ENCODE measurements around the gene KLRC3.

KLRC3 gene

DNA sequence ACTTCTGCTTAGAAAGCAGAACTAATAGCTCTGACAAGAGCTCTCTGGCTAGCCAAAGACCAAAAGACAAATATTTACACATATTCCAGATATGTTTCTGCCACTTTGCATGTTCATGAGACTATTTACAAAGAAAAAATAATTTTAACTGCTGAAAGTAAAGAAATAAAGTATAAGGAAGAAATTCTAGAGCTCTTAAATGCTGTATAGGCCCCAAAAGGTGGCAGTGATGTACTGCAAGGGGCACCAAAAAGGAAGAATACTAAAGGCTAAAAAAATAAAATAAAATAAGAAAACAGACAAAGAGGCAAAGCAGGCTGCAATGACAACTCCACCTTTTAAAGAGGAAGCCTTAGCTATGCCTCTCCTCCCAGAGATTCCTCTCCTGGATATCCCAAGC, 53.5 kb downstream of the KLRC3 start:
- POLR2A ChIA-PET = interaction anchor here (1.1 to 1.3 kb wide), 2 partner anchors 45 to 351 kb away, joined by 3 read pairs; no protein-coding TSS in a partner anchor
- CTCF ChIA-PET = interaction anchor here (0.6 to 2.4 kb wide), 7 partner anchors 14 to 407 kb away, joined by 3 to 12 read pairs (median 4); no protein-coding TSS in a partner anchor
- no peak for TF ChIP-seq FOXM1 (IDR thresholded peaks at IDR 0.05; ENCODE audit: borderline replicate concordance)
- no peak for TF ChIP-seq LEF1 (IDR thresholded peaks at IDR 0.05; ENCODE audit: borderline replicate concordance)
- TF ChIP-seq SUZ12 (IDR thresholded peaks at IDR 0.05) = no peak
- TF ChIP-seq FOXK2 (IDR thresholded peaks at IDR 0.05) = no peak
- TF ChIP-seq CTBP1 (IDR thresholded peaks at IDR 0.05; ENCODE audit: borderline replicate concordance) = no peak
- TF ChIP-seq BHLHE40 (IDR thresholded peaks at IDR 0.05; ENCODE audit: borderline replicate concordance) = no peak
- TF ChIP-seq ARNT (IDR thresholded peaks at IDR 0.05) = no peak
- no peak for TF ChIP-seq ELF4 (IDR thresholded peaks at IDR 0.05)
- no peak for TF ChIP-seq ZNF384 (IDR thresholded peaks at IDR 0.05)
- no peak for TF ChIP-seq NFRKB (IDR thresholded peaks at IDR 0.05)
- TF ChIP-seq TARDBP (IDR thresholded peaks at IDR 0.05) = no peak
- no peak for TF ChIP-seq SP1 (IDR thresholded peaks at IDR 0.05)
- no peak for TF ChIP-seq HDGF (IDR thresholded peaks at IDR 0.05; ENCODE audit: borderline replicate concordance)
- no peak for TF ChIP-seq FOXA1 (IDR thresholded peaks at IDR 0.05)
- DNase-seq (ENCODE audit: extremely low spot score) = no peak

DNA sequence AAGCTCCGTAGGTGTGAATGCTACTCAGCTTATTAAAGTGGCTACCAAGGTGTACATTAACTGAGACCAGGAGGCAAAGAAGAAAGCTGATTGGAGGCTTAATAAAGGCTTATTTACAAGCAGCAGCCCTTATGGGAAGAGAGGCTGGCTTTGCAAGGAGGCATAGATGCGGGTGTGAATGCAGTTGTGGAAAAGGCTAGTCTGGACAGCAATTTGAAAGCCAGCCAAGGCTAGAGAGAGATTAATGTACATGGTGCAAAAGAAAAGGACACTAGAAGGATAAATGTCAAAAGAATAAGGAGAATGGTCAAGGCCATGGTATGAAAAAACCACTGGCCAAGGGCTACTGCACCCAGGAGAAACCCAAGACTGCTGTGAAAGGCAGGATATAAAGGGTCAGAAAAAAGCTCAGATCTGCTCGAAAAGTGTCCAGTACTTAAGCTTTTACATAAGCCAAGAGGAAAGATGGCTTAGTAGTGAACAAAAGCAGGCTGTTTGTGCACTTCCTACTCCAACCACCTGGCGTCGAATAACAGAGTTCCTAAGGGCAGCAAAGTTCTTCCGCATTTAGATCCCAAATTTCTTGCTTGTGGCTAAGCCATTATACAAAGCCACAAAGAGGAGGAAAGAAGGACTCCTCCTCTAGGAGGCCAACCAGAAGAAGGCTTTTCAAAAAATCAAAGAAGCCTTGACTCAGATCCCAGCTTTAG, 54.5 kb downstream of the KLRC3 start:
- ChIA-PET CTCF (interaction anchor here (0.6 to 2.4 kb wide), 13 partner anchors 15 to 819 kb away, joined by 3 to 12 read pairs (median 3); no protein-coding TSS in a partner anchor), POLR2A (interaction anchor here (1.3 to 2.8 kb wide), 6 partner anchors 20 to 352 kb away, joined by 3 to 15 read pairs (median 8); partner anchors contain the start of gene GABARAPL1)
- TF ChIP-seq L3MBTL2 (conservative IDR thresholded peaks at IDR 0.05) (no peak), BHLHE40 (IDR thresholded peaks at IDR 0.05; ENCODE audit: borderline replicate concordance) (no peak), FOXA1 (IDR thresholded peaks at IDR 0.05) (no peak), HDGF (IDR thresholded peaks at IDR 0.05; ENCODE audit: borderline replicate concordance) (no peak), CTBP1 (IDR thresholded peaks at IDR 0.05; ENCODE audit: borderline replicate concordance) (no peak), ELF4 (IDR thresholded peaks at IDR 0.05) (no peak), LEF1 (IDR thresholded peaks at IDR 0.05; ENCODE audit: borderline replicate concordance) (no peak), TARDBP (IDR thresholded peaks at IDR 0.05) (no peak), FOXK2 (IDR thresholded peaks at IDR 0.05) (no peak)
- TF ChIP-seq, protein P1, sequence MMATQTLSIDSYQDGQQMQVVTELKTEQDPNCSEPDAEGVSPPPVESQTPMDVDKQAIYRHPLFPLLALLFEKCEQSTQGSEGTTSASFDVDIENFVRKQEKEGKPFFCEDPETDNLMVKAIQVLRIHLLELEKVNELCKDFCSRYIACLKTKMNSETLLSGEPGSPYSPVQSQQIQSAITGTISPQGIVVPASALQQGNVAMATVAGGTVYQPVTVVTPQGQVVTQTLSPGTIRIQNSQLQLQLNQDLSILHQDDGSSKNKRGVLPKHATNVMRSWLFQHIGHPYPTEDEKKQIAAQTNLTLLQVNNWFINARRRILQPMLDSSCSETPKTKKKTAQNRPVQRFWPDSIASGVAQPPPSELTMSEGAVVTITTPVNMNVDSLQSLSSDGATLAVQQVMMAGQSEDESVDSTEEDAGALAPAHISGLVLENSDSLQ (IDR thresholded peaks at IDR 0.05) = no peak
- DNase-seq (ENCODE audit: extremely low spot score) = peak; percentile 30

DNA sequence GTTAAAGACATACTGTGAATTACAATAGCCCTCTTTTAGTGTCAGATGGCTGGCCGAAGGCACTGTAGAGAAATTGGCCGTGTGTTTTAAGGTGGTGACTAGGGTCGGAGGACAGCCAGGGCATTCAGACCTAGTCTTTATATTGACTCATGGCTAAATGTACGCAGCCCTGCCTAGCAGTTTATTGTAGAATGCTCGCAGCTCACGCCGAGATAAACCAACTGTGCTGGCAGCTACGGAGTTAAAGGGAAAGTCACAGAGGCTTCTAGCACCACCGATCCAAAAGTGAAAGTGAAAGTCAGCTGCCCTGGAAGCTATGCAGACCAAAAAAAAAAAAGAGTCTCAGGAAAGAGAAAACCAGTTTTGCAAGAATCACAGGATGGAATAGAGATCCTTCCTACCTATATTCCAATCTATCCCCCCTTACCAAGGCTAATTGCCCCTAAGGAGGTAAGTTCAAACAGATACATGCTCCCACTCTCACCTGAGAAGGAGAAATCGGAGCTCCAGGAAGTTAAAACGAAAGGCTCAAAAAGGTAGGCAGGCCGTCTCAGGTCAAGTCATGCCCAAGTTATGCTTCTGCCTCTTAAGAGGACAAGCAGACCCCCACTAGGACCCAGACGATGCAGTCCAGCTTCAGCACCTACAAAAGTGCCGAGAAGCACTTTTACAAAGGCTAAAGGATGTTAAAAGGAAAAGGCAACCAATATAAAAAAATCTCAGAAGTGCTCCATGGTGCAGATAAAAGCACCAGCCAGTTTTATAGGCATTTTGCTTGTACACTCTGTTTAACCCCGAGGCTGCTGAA, 55.4 kb downstream of the KLRC3 start:
- POLR2A ChIA-PET = interaction anchor here (1.1 to 2.8 kb wide), 9 partner anchors 21 to 248 kb away, joined by 3 to 15 read pairs (median 6); partner anchors contain the start of genes GABARAPL1 and MAGOHB
- DNase-seq (ENCODE audit: extremely low spot score) = peak; percentile 45
- CTCF ChIA-PET = interaction anchor here (0.5 to 2.4 kb wide), 8 partner anchors 30 to 615 kb away, joined by 3 to 12 read pairs (median 3); no protein-coding TSS in a partner anchor
- TF ChIP-seq L3MBTL2 (conservative IDR thresholded peaks at IDR 0.05) = no peak
- no peak; the same call in 1 of the 2 replicates for TF ChIP-seq ELF4 (IDR thresholded peaks at IDR 0.05)
- peak; percentile 91 for TF ChIP-seq ZNF384 (IDR thresholded peaks at IDR 0.05)
- TF ChIP-seq, protein P1 (IDR thresholded peaks at IDR 0.05) = no peak
- TF ChIP-seq CTBP1 (IDR thresholded peaks at IDR 0.05; ENCODE audit: borderline replicate concordance) = no peak

DNA sequence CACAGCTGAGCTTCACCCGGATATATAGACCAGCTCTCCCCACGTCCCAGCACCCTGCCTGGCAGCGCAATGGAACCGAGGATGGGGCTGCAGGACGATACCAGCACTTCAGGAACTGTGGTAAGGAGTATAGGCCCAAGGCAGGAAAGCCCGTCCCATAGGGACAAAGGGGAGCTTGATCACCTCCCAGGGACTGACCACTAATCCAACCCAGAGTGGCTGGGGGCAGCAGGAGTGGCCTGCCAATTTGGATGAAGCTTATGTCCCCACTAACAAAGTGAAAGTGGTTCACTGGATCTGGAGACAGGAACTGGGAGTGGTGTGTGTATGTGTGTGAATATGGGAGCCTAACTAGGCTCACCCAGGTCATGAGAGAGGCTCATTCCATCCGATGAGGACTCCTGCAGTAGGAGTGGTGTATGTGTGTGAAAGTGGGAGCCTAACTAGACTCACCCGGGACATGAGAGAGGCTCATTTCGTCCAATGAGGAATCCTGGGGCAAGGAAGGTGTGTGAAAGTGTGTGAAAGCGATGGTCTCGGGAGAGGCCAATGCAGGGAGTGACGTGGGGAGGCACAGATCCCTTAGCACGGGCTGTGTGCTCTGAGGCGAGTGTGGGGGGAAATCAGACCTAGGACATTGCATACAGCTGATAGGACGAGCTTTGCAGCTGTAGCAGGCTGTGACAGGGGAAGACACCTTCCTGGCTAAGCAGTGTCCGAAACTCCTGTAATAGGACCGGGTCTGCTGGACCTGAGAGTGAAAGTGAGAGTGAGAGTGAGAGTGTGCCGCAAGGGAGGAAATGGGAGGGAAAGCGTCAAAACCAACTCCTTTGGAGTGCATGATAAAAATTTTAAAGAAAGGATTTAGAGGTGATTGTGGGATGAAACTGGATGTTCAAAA, 56.2 kb downstream of the KLRC3 start:
- no peak for TF ChIP-seq ARNT (IDR thresholded peaks at IDR 0.05)
- no peak for TF ChIP-seq ZNF384 (IDR thresholded peaks at IDR 0.05)
- peak; percentile 70 for TF ChIP-seq L3MBTL2 (conservative IDR thresholded peaks at IDR 0.05)
- no peak for DNase-seq (ENCODE audit: extremely low spot score)
- POLR2A ChIA-PET = interaction anchor here (1.0 to 2.8 kb wide), 10 partner anchors 22 to 249 kb away, joined by 3 to 15 read pairs (median 4); partner anchors contain the start of genes GABARAPL1 and MAGOHB
- CTCF ChIA-PET = interaction anchor here (0.5 to 1.4 kb wide), 2 partner anchors 128 to 614 kb away, joined by 3 read pairs; no protein-coding TSS in a partner anchor

DNA sequence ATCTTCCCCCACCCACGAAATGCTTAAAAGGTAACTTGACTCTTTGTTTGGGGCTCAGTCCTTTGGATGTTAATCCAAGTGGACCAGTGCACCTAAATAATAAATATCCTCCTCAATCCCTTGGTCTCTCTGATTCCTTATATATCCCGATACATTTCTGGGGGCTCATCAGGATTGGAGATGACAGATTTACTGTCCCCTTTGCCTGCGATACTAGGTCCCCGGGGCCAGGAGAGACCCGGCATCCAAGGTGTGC, 56.8 kb downstream of the KLRC3 start:
- CTCF ChIA-PET = no interaction called here
- no peak for DNase-seq (ENCODE audit: extremely low spot score)
- POLR2A ChIA-PET = interaction anchor here (0.9 to 2.8 kb wide), 8 partner anchors 22 to 250 kb away, joined by 3 to 15 read pairs (median 3); partner anchors contain the start of genes GABARAPL1 and MAGOHB
- TF ChIP-seq FOXK2 (IDR thresholded peaks at IDR 0.05) (no peak), ELF4 (IDR thresholded peaks at IDR 0.05) (no peak), BHLHE40 (IDR thresholded peaks at IDR 0.05; ENCODE audit: borderline replicate concordance) (no peak)
- TF ChIP-seq, protein P1 (IDR thresholded peaks at IDR 0.05) = peak; percentile 25; the same call in 1 of the 2 replicates

All from HEK293T (cell line).